ENCODE results near the gene CCDC88B. TPM values are rescaled to one million over a fixed set of nuclear protein-coding genes. Genes with fewer than 3 reads are reported as not detected.

Gene CCDC88B
- total RNA-seq, 2 experiments from 2014 or later, result 107 to 112 TPM

- no peak for TF ChIP-seq CTCF (IDR thresholded peaks at IDR 0.05)
- Mint-ChIP-seq H3K27ac (peak within 1 kb of the TSS; percentile 27), H3K4me3 (peak within 1 kb of the TSS; percentile 74), H3K9me3 (no peaks in the 10 kb centered on the region), H3K4me1 (ENCODE audit: low read depth) (peaks cover 33% of the 10 kb centered on the region), H3K27me3 (peaks cover 75% of the 10 kb centered on the region), H3K36me3 (ENCODE audit: low read depth) (no peaks in the 10 kb centered on the region)
- intact Hi-C loops (cut with DNase I, micrococcal nuclease), result loop anchor here in 1 of 2 experiments (5.0 to 10.0 kb wide), 3 partner anchors 113 to 463 kb away; partner anchors contain the start of genes MARK2 and STIP1
- no peaks in the 10 kb centered on the region for H3K36me3 ChIP-seq (ENCODE audit: insufficient read depth, low read length)
- ChIA-PET CTCF (interaction anchor here (0.7 to 6.0 kb wide), 17 partner anchors 11 to 113 kb away, joined by 3 to 123 read pairs (median 4); partner anchors contain the start of genes BAD, CCDC88B, FERMT3 and GPR137), POLR2A (interaction anchor here (0.8 to 7.6 kb wide), 9 partner anchors 10 to 114 kb away, joined by 3 to 105 read pairs (median 6); partner anchors contain the start of genes BAD, FERMT3, FKBP2 and NUDT22)
- peaks cover 67 to 68% of the 10 kb centered on the region in 2 experiments for H3K27me3 ChIP-seq (ENCODE audit: control insufficient read depth in 1 of 2, insufficient read depth in 2 of 2, low read length in 2 of 2)
- H3K9me3 ChIP-seq (ENCODE audit: control insufficient read depth in 1 of 2, insufficient read depth in 1 of 2, low read length in 2 of 2), result peaks cover 0 to 20% of the 10 kb centered on the region in 2 experiments
- ATAC-seq (ENCODE audit: poor library complexity) (no peak), DNase-seq (peak in 4 of 14 experiments; percentile 14 to 62 (median 50))
- H3K4me1 ChIP-seq (ENCODE audit: insufficient read depth, low read length), result peaks cover 52% of the 10 kb centered on the region
- peak within 1 kb of the TSS; percentile 36 for H3K4me3 ChIP-seq (ENCODE audit: low read length)
- no peak within 1 kb of the TSS for H3K27ac ChIP-seq (ENCODE audit: low read depth in 1 of 2, low read length in 2 of 2)
These were observed 40.0 kb upstream of the CCDC88B start, which contains the start of gene CATSPERZ for GRCh38 chr11:64299847-64300648. Gene CATSPERZ (plus strand): TSS chr11:64300358. CDS start chr11:64300411, 53 bp downstream.

DNA sequence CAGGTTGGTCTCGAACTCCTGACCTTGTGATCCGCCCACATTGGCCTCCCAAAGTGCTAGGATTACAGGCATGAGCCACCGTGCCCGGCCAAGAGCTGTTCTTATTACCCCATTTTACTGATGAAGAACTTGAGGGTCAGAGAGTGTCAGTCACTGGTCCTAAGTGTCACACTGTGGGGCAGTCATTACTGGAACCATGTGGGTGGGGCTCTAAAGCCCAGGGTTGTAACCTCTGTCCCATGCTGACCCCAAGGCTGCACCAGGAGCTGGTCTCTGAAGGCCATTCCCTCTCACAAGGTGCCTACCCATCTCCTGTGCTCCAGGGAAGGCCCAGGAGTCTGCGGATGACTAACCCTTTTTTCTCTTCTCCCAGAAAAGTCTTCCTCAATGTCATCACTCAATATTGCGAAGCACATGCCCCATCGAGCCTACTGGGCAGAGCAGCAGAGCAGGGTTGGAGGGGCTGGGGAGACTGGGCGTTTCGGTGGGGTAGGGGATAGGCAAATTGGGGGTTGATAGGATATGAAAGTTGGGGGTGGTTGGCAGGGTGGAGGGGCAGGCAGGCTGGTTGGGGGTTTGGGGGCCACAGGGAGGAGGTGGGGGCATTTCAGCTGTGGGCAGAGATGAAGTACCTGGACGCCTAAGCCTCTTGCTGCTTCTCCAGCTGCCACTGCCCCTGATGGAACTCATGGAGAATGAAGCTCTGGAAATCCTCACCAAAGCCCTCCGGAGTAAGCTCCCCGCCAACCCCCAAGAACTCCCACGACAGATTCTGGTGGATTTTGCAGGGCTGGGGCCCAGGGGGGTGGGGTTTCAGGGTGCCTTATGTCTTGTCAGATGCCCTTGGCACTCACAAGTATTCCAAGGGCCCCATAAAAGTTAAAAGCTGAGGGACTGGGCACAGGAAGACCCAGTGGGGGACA is 36.6 kb upstream of the CCDC88B start:
- Mint-ChIP-seq H3K36me3 (ENCODE audit: low read depth) (peaks cover 7% of the 10 kb centered on the region), H3K4me1 (ENCODE audit: low read depth) (peaks cover 42% of the 10 kb centered on the region), H3K27me3 (peaks cover 43% of the 10 kb centered on the region), H3K27ac (peak overlapping the region; percentile 96), H3K9me3 (no peaks in the 10 kb centered on the region), H3K4me3 (peak overlapping the region; percentile 98)
- no peak for TF ChIP-seq CTCF (IDR thresholded peaks at IDR 0.05)
- Histone ChIP-seq H3K27me3 (ENCODE audit: control insufficient read depth in 1 of 2, insufficient read depth in 2 of 2, low read length in 2 of 2) (peaks cover 35 to 36% of the 10 kb centered on the region in 2 experiments), H3K4me1 (ENCODE audit: insufficient read depth, low read length) (peaks cover 61% of the 10 kb centered on the region), H3K9me3 (ENCODE audit: control insufficient read depth in 1 of 2, insufficient read depth in 1 of 2, low read length in 2 of 2) (peaks cover 0 to 20% of the 10 kb centered on the region in 2 experiments), H3K27ac (ENCODE audit: low read depth in 1 of 2, low read length in 2 of 2) (peak overlapping the region in 1 of 2 donors; percentile 93), H3K4me3 (ENCODE audit: low read length) (no peak overlapping the region), H3K36me3 (ENCODE audit: insufficient read depth, low read length) (peaks cover 5% of the 10 kb centered on the region)
- ChIA-PET CTCF (interaction anchor here (0.6 to 6.0 kb wide), 16 partner anchors 14 to 442 kb away, joined by 3 to 123 read pairs (median 8); partner anchors contain the start of genes BAD, FERMT3, GPR137 and NUDT22), POLR2A (interaction anchor here (0.6 to 7.6 kb wide), 13 partner anchors 13 to 1576 kb away, joined by 3 to 105 read pairs (median 9); partner anchors contain the start of genes BAD, FERMT3, FKBP2 and GPR137)
- intact Hi-C loops (cut with DNase I, micrococcal nuclease), result loop anchor here (1.0 to 10.0 kb wide), 11 partner anchors 17 to 466 kb away; partner anchors contain the start of genes FKBP2 (in 1 of the 2), GPR137 (in 1 of the 2), MARK2 (in 1 of the 2) and PLCB3 (in 1 of the 2)
- DNase-seq, result peak in 1 of 14 experiments; percentile 47
- ATAC-seq (ENCODE audit: poor library complexity), result no peak
